ACHN (cell line): ENCODE results near the gene SOBP.

ENCODE experiments used
- DNase-seq: peaks from one replicate; pipeline ENCODE4 v3.0.0-alpha.2; 2015
- in situ Hi-C: cut with HindIII; loops from 2 replicates; pipeline ENCODE4 v1.10.0; 2017; ENCODE audit warnings: low sequenced_read_pairs, low pct_ligation_motif_present, low pct_unique_long_range_greater_than_20kb

The SOBP gene

GRCh38 chr6:107658920-107659865 lies 169.3 kb downstream of the SOBP start:
- DNase-seq, result no peak
- in situ Hi-C loops, result no loop called here

DNA sequence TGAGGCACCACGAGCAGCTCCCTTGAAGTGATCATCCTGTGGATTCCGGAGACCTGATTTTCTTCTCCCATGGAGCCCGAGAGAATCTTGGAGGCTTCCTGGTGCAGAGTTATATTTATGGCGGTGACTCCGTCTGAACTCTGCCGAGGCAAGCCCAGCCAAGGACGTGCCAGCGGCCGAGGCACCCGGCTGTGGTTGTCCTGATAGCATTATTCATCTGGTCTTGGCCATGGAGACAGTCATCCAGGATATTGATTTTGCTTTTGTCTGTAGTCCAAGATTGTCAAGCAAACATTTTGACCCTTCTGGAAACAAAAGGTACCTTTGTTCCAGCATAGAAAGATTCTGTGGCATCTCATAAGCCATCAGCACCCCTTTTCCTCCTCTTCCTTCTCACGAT lies 170.9 kb downstream of the SOBP start:
- in situ Hi-C loops, result no loop called here
- no peak for DNase-seq

GRCh38 chr6:107661291-107661690 lies 171.4 kb downstream of the SOBP start:
- in situ Hi-C loops, result no loop called here
- DNase-seq, result no peak

GRCh38 chr6:107662333-107662732 lies 172.4 kb downstream of the SOBP start:
- no peak for DNase-seq
- in situ Hi-C loops, result no loop called here

GRCh38 chr6:107663308-107663707 lies 173.4 kb downstream of the SOBP start:
- in situ Hi-C loops, result no loop called here
- no peak for DNase-seq

DNA sequence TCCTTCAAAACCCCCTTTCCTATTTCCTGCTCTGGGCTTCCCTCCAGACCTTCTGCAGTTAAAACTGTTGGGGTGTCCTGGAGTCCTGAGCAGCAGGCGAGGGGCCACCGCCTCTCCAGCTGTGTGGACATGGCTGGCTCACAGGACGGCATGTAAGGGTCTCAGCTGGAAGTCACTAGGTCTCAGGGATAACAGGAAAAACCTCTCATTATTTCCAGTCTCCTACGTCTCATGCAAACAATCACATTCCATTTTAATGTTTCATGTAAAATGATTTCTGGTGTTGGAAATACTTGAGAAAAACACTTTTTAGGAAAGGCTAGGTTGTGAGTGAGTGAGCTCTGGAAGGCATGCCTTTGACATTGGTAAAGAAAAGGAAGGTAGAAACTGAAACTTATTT lies 175.5 kb downstream of the SOBP start:
- DNase-seq, result no peak
- in situ Hi-C loops, result no loop called here

- in situ Hi-C loops, result no loop called here
- DNase-seq, result no peak
These were observed 176.4 kb downstream of the SOBP start for GRCh38 chr6:107666084-107666980.

DNA sequence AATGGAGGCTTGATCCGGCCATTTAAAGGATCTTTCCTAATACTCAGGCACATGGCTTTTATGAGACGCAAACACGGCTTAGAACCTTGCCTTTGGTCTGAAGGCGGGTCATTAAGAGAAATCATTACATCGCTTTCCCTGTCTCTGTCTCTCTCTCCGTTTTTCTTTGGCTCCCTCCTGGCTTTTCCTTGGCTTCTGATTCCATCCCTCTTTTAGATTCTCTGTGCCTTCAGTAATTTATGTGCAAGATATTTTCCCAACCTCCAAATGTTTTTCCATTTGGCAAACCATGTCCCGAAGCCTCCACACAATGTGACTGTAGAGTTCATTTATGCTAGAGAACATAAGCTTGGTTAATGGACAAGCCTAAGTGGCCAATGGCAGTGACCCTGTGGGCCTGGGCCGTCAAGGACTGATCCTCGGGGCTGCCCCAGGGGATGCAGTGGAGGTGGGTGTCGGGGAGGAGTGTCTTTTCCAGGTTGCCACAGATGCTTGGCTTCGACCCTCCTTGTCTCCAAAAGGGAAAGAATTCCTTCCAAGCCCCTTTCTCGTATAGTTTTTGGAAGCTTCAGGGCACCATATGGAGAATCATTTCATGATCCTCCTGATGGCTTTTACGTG lies 177.2 kb downstream of the SOBP start:
- in situ Hi-C loops, result no loop called here
- no peak for DNase-seq

DNA sequence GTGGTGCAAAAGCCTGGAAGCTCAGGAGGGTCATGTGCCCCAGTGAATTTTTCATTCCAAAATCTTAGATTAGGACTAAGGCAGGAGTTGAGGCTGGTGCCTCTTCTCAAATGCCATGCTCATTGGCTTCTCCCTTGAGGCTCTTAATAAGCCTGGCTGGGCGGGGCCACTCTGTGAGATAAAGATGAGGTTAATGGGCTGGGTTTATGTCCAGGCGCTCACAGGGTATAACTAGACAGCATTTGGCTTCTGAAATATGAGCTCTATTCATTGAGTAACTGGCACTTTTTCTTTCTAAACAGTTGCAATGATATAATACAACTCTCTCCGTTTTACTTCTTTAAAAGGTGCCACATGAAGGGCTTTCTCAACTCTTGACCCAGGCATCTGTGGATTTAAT lies 177.9 kb downstream of the SOBP start:
- DNase-seq, result no peak
- in situ Hi-C loops, result no loop called here

DNA sequence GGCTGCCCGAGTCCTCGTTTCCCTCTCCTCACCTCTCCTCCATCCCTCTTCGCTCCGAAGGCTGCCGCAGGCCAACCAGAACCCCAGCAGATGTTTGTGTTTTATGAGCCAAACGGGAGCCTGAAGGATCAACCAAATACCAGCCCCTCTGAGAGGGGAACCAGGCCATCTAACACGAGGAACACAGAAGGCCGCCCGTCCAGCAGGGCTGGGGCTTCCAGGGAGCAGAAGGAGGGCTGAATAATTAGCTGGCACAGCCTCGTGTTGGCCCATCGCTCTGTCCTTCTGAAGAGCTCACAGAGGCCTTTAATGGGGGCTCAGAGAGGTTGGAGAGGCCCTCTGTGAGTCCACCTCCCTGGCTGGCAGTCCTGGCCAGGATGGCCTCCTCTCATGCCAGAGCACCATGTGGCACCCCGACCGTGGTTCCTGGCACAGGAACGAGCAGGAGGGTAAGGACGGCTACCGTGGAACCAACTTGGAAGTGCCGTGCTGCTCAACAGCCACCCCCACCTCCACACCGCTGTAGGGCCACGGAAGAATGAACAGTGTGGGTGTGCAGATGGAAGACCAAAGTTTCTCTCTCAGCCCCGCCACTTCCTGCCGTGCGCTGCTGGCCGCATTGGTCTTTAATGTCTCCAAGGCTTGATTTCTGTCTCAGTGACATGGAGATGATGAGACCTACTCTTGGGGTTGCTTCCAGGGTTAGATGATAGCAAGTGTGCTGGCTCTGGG lies 179.0 kb downstream of the SOBP start:
- in situ Hi-C loops, result no loop called here
- DNase-seq, result no peak

DNA sequence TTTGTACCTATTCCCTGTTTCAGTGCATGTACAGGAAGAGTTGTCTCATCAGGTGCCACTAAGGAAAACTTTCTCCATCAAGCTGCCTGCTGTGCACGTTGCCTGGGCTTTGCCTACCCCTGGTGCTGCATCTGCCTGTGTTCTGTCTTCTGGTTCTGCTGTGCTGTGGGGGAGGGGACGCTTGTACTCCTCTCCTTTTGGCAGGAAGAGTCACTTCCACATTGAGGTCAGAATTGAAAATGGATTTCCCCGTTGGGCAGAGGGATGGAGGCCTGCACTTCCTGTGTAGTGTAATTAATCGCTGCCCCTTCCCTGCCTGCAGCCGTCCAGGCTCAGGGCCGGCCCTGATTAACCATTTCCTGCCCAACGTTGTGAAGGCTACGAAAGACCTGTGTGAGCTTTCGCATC lies 180.9 kb downstream of the SOBP start:
- no peak for DNase-seq
- in situ Hi-C loops, result no loop called here

DNA sequence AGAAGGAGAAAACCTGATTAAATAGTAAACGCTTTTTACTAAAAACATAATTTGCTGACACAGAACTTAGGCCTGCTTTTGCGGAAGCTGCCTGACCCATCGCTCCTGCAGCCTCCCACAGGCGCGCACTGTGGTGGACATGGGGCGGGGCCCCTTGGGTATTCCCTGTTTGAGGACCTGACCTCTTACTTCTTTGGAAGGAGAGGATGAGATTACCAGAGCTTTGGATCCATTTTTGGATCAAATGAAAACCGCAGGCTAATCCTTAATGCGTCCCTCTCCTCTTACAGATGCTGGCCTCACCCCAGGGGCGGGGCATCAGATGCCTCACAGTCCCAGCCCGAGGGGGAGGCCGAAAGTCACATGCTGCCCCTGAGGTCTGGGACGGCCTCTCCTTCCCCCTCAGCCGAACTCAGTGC lies 183.2 kb downstream of the SOBP start:
- in situ Hi-C loops, result no loop called here
- no peak for DNase-seq

- in situ Hi-C loops, result no loop called here
- DNase-seq, result peak; percentile 80
These were observed 185.2 kb downstream of the SOBP start for GRCh38 chr6:107674995-107675738.

GRCh38 chr6:107676042-107676441 lies 186.1 kb downstream of the SOBP start:
- DNase-seq, result no peak
- in situ Hi-C loops, result no loop called here

- no peak for DNase-seq
- in situ Hi-C loops, result no loop called here
These were observed 187.5 kb downstream of the SOBP start for GRCh38 chr6:107677399-107677798.

DNA sequence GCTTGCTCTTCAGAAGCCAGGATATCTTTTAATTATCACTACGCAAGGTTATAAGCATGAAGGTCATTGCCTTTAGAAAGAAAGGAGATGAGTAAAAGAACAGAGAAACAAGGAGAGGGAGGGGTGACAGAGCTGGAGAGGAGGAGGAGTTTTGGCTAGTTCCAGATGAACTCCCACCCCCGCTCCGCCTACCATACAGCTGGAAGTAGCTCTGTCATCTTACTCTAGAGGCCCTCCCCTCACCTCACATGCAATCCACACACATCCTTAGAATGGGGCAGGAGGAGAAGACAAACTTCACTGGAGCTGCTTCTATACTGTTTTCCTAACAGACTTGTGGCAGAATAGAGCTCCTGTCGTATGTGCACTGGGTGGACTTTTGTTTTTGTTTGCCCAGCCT lies 189.5 kb downstream of the SOBP start:
- in situ Hi-C loops, result no loop called here
- DNase-seq, result no peak

DNA sequence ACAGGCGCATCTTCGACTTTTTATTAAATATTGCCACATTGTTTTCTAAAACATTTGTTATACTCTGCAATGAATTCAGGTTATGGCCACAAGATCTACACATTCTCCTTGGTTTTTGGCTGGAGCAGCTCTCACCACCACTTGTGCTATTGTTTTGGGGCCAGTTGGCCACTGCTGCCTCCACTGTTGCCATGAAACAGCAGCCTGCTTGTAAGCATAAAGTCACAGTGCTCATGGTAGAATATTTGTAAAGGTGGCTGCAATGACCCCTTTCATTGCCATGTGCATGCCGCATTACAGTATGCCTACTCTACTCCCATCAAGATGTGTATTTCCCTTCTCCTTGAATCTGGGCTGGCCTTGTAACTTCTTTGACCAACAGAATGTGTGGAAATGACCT lies 192.8 kb downstream of the SOBP start:
- in situ Hi-C loops, result no loop called here
- DNase-seq, result no peak

GRCh38 chr6:107683183-107683582 lies 193.3 kb downstream of the SOBP start:
- DNase-seq, result no peak
- in situ Hi-C loops, result no loop called here
